Mesodermal cell (in vitro differentiated cells): ENCODE results near the gene CFAP74.
A peak's percentile ranks its signal among the peaks of the same experiment; 100 is the strongest.

ENCODE experiments used
- H3K27ac ChIP-seq: 2 replicates; pipeline ENCODE4 v1.7.0; 2013; ENCODE audit warnings: mild to moderate bottlenecking, low read depth, low read length, moderate library complexity; ENCODE audit not compliant: severe bottlenecking
- H3K36me3 ChIP-seq: 2 replicates; pipeline ENCODE4 v1.7.1; 2013; ENCODE audit warnings: mild to moderate bottlenecking, low read length, moderate library complexity; ENCODE audit not compliant: control insufficient read depth, insufficient read depth
- H3K4me1 ChIP-seq: one replicate; pipeline ENCODE4 v1.7.1; 2013; ENCODE audit warnings: mild to moderate bottlenecking, low read length; ENCODE audit not compliant: insufficient read depth, control insufficient read depth, poor library complexity, severe bottlenecking
- H3K4me3 ChIP-seq: 2 replicates; pipeline ENCODE4 v1.7.0; 2013; ENCODE audit warnings: low read length, control low read depth, mild to moderate bottlenecking; ENCODE audit not compliant: insufficient read depth, poor library complexity, severe bottlenecking; ENCODE audit errors: extremely low read depth
- H3K9me3 ChIP-seq: 2 replicates; pipeline ENCODE4 v1.7.1; 2013; ENCODE audit warnings: mild to moderate bottlenecking, low read length, moderate library complexity; ENCODE audit not compliant: control insufficient read depth
- WGBS, 2 experiments: methylation state at CpG; one replicate each; pipeline ENCODE4 v1.1.5; 2013; ENCODE audit warnings: missing lambda C conversion rate in 2 of 2; ENCODE audit not compliant: insufficient coverage in 2 of 2; 5-methylcytosine and 5-hydroxymethylcytosine counted together

CFAP74 gene

GRCh38 chr1:1924849-1925248 lies 78.7 kb downstream of the CFAP74 start:
- Histone ChIP-seq H3K9me3 (no peaks in the 10 kb centered on the region), H3K27ac (no peak overlapping the region), H3K4me1 (no peaks in the 10 kb centered on the region), H3K4me3 (no peak overlapping the region), H3K36me3 (no peaks in the 10 kb centered on the region)
- 95% methylated on average over 21 of the region's 21 CpGs for WGBS, 2 experiments

- Histone ChIP-seq H3K4me1 (no peaks in the 10 kb centered on the region), H3K9me3 (no peaks in the 10 kb centered on the region), H3K4me3 (no peak overlapping the region), H3K36me3 (no peaks in the 10 kb centered on the region), H3K27ac (no peak overlapping the region)
- 84 to 90% methylated on average over 13 to 16 of the region's 18 CpGs for WGBS, 2 experiments
Observed at GRCh38 chr1:1924386-1924785, 79.2 kb downstream of the CFAP74 start.

GRCh38 chr1:1922956-1923833 lies 80.4 kb downstream of the CFAP74 start:
- no peaks in the 10 kb centered on the region for H3K4me1 ChIP-seq
- H3K27ac ChIP-seq = no peak overlapping the region
- H3K9me3 ChIP-seq = no peaks in the 10 kb centered on the region
- WGBS, 2 experiments = 86 to 89% methylated on average over 27 to 28 of the region's 29 CpGs
- H3K36me3 ChIP-seq = no peaks in the 10 kb centered on the region
- no peak overlapping the region for H3K4me3 ChIP-seq

- Histone ChIP-seq H3K36me3 (no peaks in the 10 kb centered on the region), H3K4me3 (no peak overlapping the region), H3K9me3 (no peaks in the 10 kb centered on the region), H3K4me1 (no peaks in the 10 kb centered on the region), H3K27ac (no peak overlapping the region)
- WGBS, 2 experiments = 84 to 98% methylated on average over 2 to 5 of the region's 6 CpGs
Observed at GRCh38 chr1:1922702-1922955, 81.0 kb downstream of the CFAP74 start.

- Histone ChIP-seq H3K27ac (no peak overlapping the region), H3K9me3 (no peaks in the 10 kb centered on the region), H3K4me1 (no peaks in the 10 kb centered on the region), H3K4me3 (no peak overlapping the region), H3K36me3 (no peaks in the 10 kb centered on the region)
- 87 to 95% methylated on average over 10 to 11 of the region's 16 CpGs for WGBS, 2 experiments
Observed at GRCh38 chr1:1921901-1922701, 81.5 kb downstream of the CFAP74 start.

GRCh38 chr1:1921459-1921862 lies 82.1 kb downstream of the CFAP74 start:
- WGBS, 2 experiments = 93 to 96% methylated on average over 3 to 6 of the region's 6 CpGs
- H3K9me3 ChIP-seq = no peaks in the 10 kb centered on the region
- H3K36me3 ChIP-seq = no peaks in the 10 kb centered on the region
- no peaks in the 10 kb centered on the region for H3K4me1 ChIP-seq
- H3K4me3 ChIP-seq = no peak overlapping the region
- H3K27ac ChIP-seq = no peak overlapping the region

- Histone ChIP-seq H3K4me3 (no peak overlapping the region), H3K27ac (no peak overlapping the region), H3K4me1 (no peaks in the 10 kb centered on the region), H3K36me3 (no peaks in the 10 kb centered on the region), H3K9me3 (no peaks in the 10 kb centered on the region)
- WGBS, 2 experiments = 91 to 94% methylated on average over 25 to 26 of the region's 27 CpGs
Observed at GRCh38 chr1:1920608-1921458, 82.8 kb downstream of the CFAP74 start.

- Histone ChIP-seq H3K4me1 (no peaks in the 10 kb centered on the region), H3K27ac (no peak overlapping the region), H3K36me3 (no peaks in the 10 kb centered on the region), H3K9me3 (no peaks in the 10 kb centered on the region), H3K4me3 (peak overlapping the region; percentile 21)
- WGBS, 2 experiments = 80 to 82% methylated on average over 5 to 6 of the region's 6 CpGs
Observed at GRCh38 chr1:1920057-1920607, 83.5 kb downstream of the CFAP74 start.

- Histone ChIP-seq H3K36me3 (no peaks in the 10 kb centered on the region), H3K4me1 (no peaks in the 10 kb centered on the region), H3K4me3 (peak overlapping the region; percentile 50), H3K27ac (no peak overlapping the region), H3K9me3 (no peaks in the 10 kb centered on the region)
- 11 to 14% methylated on average over 55 to 56 of the region's 62 CpGs for WGBS, 2 experiments
Observed at GRCh38 chr1:1919304-1920056, 84.1 kb downstream of the CFAP74 start.

- H3K4me3 ChIP-seq = peak within 1 kb of the TSS; percentile 50
- no peaks in the 10 kb centered on the region for H3K9me3 ChIP-seq
- no peak within 1 kb of the TSS for H3K27ac ChIP-seq
- 0 to 1% methylated on average over 21 to 26 of the region's 44 CpGs for WGBS, 2 experiments
- H3K36me3 ChIP-seq = no peaks in the 10 kb centered on the region
- H3K4me1 ChIP-seq = no peaks in the 10 kb centered on the region
Observed at GRCh38 chr1:1918901-1919303, 84.7 kb downstream of the CFAP74 start, which contains the start of gene TMEM52. Gene TMEM52, minus strand, starts transcription at chr1:1919279. Its CDS starts 14 bp downstream, at chr1:1919265.
